HUES6 (cell line): ENCODE results near the gene MACROD2.

Experiments
- H3K27ac ChIP-seq: 2 replicates; pipeline ENCODE4 v1.7.0; 2013; ENCODE audit warnings: low read depth, mild to moderate bottlenecking, low read length, inconsistent platforms
- H3K27me3 ChIP-seq: 2 replicates; pipeline ENCODE4 v1.6.1; 2013; ENCODE audit warnings: low read length; ENCODE audit not compliant: control insufficient read depth, insufficient read depth
- H3K36me3 ChIP-seq: 2 replicates; pipeline ENCODE4 v1.6.1; 2013; ENCODE audit warnings: low read length; ENCODE audit not compliant: control insufficient read depth, insufficient read depth
- H3K4me1 ChIP-seq: 2 replicates; pipeline ENCODE4 v1.6.1; 2013; ENCODE audit warnings: low read length; ENCODE audit not compliant: control insufficient read depth, insufficient read depth
- H3K4me3 ChIP-seq: 2 replicates; pipeline ENCODE4 v1.5.1; 2013; ENCODE audit warnings: low read depth, low read length
- H3K9ac ChIP-seq: one replicate; pipeline ENCODE4 v1.6.1; 2013; ENCODE audit warnings: mild to moderate bottlenecking, low read length
- H3K9me3 ChIP-seq: 2 replicates; pipeline ENCODE4 v1.6.1; 2013; ENCODE audit warnings: low read depth, low read length; ENCODE audit not compliant: control insufficient read depth, insufficient read depth

Gene MACROD2

DNA sequence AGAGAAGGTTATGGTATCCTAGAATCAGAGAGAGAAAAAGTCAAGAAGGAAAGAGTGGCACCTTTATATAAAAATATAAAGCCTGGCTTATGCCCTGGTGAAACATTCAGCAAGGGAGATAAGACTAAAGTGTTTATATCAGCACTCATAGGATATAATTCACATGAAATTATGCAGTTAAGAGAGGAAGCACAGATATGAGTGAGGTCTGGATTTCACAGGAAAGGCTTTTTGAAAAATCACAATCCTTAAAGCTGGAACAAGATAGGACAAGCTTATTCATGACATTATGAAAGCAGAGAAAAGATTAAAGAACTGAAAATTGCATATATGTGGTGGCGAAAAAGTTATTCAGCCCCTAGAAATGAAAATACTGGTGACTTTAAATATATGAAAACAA is 523.3 kb downstream of the MACROD2 start:
- no peak overlapping the region for H3K27ac ChIP-seq
- no peak overlapping the region for H3K4me3 ChIP-seq
- no peaks in the 10 kb centered on the region for H3K27me3 ChIP-seq
- no peaks in the 10 kb centered on the region for H3K36me3 ChIP-seq
- no peak overlapping the region for H3K9ac ChIP-seq
- no peaks in the 10 kb centered on the region; the same call in 1 of the 2 replicates for H3K4me1 ChIP-seq
- no peaks in the 10 kb centered on the region for H3K9me3 ChIP-seq

DNA sequence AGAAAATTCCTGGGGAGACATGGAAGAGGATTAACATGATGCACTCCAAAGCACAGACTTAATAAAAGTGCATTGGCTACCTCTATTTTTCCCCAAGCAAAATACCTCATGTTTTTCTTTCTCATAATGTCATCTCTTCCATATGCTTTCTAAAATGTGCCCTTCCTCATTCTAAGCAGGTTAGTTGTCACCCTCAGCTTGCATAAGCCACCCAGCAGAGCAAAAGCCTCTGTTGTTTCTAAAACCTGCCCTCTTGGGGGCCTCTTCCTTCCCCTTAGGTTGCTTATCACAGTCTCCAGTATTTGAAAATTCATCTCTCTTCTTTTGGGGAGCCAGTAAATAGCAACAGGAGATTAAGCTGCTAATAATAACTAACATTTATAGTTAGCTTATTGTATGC is 525.7 kb downstream of the MACROD2 start:
- no peaks in the 10 kb centered on the region for H3K36me3 ChIP-seq
- H3K4me3 ChIP-seq, result no peak overlapping the region
- H3K27ac ChIP-seq, result no peak overlapping the region
- no peak overlapping the region for H3K9ac ChIP-seq
- H3K4me1 ChIP-seq, result no peaks in the 10 kb centered on the region; the same call in 1 of the 2 replicates
- H3K27me3 ChIP-seq, result no peaks in the 10 kb centered on the region
- no peaks in the 10 kb centered on the region for H3K9me3 ChIP-seq

DNA sequence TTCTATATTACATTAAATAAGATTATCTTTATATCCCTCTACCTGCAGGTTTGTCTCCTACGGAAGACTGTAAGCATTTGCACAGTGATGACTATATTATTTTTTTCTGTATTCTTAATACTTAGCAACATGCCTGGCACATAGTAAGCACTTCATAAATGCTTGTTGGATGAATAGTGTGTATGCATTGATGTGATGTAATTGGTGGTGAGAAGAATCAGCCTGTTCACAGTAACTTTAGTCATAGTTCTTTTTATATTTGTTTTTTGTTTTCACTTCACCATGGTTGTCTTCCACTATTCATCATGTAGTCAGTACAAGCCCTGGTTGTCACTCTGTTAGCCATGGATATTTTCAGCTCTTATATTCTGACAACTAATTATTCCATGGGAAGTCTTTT is 526.1 kb downstream of the MACROD2 start:
- H3K27me3 ChIP-seq, result no peaks in the 10 kb centered on the region
- H3K9me3 ChIP-seq, result no peaks in the 10 kb centered on the region
- no peaks in the 10 kb centered on the region for H3K36me3 ChIP-seq
- no peaks in the 10 kb centered on the region; the same call in 1 of the 2 replicates for H3K4me1 ChIP-seq
- H3K27ac ChIP-seq, result no peak overlapping the region
- no peak overlapping the region for H3K9ac ChIP-seq
- H3K4me3 ChIP-seq, result no peak overlapping the region

DNA sequence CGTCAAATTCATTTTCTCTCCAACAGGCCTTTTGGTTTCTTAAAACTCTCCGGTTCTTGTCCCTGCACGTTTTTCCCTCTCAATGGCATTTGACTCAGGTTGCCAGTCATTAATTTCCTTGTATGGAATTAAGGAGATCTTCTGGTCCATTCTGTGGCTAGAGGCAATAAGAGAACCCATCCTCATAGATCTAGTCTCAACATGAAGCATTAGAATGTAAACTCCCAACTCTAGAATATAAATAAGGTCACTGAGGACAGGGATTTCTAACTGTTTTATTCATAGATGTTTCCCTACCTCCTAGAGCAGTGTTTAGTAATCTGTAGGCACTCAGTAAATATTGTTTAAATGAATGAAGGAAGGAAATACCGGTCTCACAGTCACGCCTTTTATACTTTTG is 527.3 kb downstream of the MACROD2 start:
- Histone ChIP-seq H3K9me3 (no peaks in the 10 kb centered on the region), H3K27me3 (no peaks in the 10 kb centered on the region), H3K36me3 (no peaks in the 10 kb centered on the region), H3K27ac (no peak overlapping the region), H3K4me3 (no peak overlapping the region), H3K9ac (no peak overlapping the region), H3K4me1 (no peaks in the 10 kb centered on the region; the same call in 1 of the 2 replicates)

DNA sequence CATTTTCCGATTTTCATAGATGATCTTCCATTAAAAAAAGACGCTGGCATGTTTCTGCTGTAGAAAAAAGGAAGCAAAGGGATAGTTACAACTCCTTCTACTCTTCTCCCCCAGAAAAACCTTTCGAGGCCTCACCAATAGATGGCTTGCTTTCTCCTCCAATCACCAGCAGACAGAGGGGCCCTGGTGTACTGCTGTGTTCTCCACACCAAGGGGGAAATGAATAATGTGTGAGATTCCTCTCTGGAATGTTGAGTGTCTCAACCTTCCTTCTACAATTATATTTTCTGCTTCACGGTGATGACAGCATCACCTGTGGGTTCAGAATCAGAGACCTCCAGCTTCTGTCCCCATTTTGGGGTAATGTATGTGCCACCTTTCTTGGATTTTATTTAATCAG is 527.8 kb downstream of the MACROD2 start:
- H3K27ac ChIP-seq, result no peak overlapping the region
- H3K4me3 ChIP-seq, result no peak overlapping the region
- no peak overlapping the region for H3K9ac ChIP-seq
- H3K4me1 ChIP-seq, result no peaks in the 10 kb centered on the region; the same call in 1 of the 2 replicates
- no peaks in the 10 kb centered on the region for H3K36me3 ChIP-seq
- H3K27me3 ChIP-seq, result no peaks in the 10 kb centered on the region
- H3K9me3 ChIP-seq, result no peaks in the 10 kb centered on the region

DNA sequence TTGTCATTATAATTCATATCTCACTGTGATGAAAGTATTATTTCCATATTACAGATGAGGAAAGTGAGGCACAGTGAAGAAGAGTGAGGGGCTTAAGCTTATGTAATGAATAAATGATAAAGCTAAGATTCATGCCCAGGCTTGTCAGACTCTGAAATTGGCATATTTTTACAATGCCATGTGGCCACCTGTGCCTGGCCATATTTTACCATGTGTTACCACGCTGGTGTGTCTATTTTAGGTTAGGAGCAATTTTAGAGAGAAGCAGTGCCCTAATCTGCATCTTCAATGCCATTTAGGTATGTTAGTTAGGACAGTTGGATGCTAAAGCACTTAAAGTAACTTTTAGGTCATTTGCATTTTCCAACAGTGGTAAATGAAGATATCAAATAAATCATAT is 530.1 kb downstream of the MACROD2 start:
- H3K9me3 ChIP-seq, result no peaks in the 10 kb centered on the region

DNA sequence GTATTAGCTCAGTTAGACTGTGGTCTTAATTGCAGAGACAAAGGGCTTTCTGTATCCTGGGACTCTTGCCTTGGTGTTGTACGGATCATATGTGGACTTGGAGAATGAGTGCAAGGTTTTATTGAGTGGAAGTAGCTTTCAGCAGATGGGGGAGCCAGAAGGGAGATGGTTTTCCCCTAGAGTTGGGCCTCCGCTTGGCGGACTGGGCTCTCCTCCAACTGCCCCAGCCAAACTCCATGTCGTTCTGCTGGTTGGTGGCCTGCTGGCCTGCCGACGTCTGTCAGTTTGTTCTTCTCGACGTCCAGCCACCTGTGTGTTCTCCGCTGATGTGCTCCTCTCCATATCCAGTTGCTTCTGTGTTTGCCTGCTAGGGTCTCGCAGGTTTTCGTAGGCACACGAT is 531.6 kb downstream of the MACROD2 start:
- Histone ChIP-seq H3K4me1 (no peaks in the 10 kb centered on the region; the same call in 1 of the 2 replicates), H3K27me3 (no peaks in the 10 kb centered on the region), H3K27ac (no peak overlapping the region), H3K9me3 (no peaks in the 10 kb centered on the region), H3K9ac (no peak overlapping the region), H3K36me3 (no peaks in the 10 kb centered on the region), H3K4me3 (no peak overlapping the region)

More for the DNA sequence above, 530.1 kb downstream of the MACROD2 start:
- H3K27me3 ChIP-seq, result no peaks in the 10 kb centered on the region
- no peak overlapping the region for H3K4me3 ChIP-seq
- no peaks in the 10 kb centered on the region; the same call in 1 of the 2 replicates for H3K4me1 ChIP-seq
- no peak overlapping the region for H3K9ac ChIP-seq
- H3K36me3 ChIP-seq, result no peaks in the 10 kb centered on the region
- H3K27ac ChIP-seq, result no peak overlapping the region

DNA sequence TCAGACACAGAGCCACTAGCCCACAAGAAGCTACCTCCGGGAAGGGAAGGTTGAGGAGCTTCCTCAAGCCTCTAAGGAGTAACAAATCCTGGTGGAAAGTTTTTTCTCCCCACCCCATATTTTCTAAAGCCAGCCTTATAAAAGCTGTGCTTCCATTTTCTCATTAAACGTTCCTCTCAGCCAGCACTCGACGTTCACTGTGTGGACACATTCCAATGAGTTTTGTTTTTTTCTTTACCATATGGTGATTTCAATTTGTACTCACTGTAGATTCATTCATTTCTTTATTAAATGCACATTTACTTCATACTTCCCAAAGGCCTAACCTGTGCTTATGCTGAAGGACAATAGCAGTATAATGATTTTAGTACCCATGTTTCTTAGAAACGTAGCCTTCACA is 536.5 kb downstream of the MACROD2 start:
- Histone ChIP-seq H3K9me3 (no peaks in the 10 kb centered on the region), H3K27ac (no peak overlapping the region), H3K4me3 (no peak overlapping the region), H3K9ac (no peak overlapping the region), H3K27me3 (no peaks in the 10 kb centered on the region), H3K36me3 (no peaks in the 10 kb centered on the region), H3K4me1 (no peaks in the 10 kb centered on the region)

DNA sequence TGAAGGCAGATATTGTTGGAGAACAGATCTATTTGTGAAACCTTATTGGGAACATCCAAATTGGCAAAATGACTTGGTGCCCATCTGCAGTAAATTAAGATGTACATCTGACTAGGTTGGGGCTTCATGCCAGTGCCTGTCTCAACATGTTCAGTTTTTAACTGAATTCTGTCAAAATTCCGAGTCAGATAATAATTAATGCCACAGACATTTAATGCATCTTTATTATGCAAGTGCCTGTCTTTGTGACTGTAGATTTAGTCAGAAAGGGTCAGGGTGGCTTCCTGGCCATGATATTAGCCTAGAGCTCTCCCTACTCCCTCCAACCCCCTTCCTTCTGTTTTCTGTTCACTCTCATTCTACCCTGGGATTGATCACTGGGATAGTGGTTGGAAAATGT is 541.4 kb downstream of the MACROD2 start:
- no peak overlapping the region for H3K27ac ChIP-seq

DNA sequence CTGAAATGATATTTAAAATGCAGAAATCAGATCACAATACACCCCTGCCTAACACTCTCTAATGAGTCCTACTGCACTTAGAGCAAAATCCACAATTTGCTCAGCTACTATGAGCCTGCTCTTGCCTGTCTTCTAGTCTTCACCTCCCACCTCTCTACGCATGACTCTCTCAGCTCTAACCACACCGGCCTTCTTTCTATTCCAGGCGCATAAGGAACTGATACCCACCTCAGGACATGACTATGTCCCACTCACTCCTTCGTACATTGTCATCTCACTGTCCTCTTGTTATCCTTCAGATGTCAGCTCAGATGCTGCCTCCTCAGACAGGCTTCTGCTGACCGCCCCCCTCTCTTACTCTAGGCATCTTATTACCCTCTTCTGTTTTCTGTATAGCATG is 543.1 kb downstream of the MACROD2 start:
- Histone ChIP-seq H3K36me3 (no peaks in the 10 kb centered on the region), H3K9ac (no peak overlapping the region), H3K27ac (no peak overlapping the region), H3K4me3 (no peak overlapping the region), H3K4me1 (no peaks in the 10 kb centered on the region), H3K27me3 (no peaks in the 10 kb centered on the region), H3K9me3 (no peaks in the 10 kb centered on the region)

More for the DNA sequence above, 541.4 kb downstream of the MACROD2 start:
- Histone ChIP-seq H3K4me3 (no peak overlapping the region), H3K4me1 (no peaks in the 10 kb centered on the region), H3K27me3 (no peaks in the 10 kb centered on the region), H3K36me3 (no peaks in the 10 kb centered on the region), H3K9ac (no peak overlapping the region), H3K9me3 (no peaks in the 10 kb centered on the region)

DNA sequence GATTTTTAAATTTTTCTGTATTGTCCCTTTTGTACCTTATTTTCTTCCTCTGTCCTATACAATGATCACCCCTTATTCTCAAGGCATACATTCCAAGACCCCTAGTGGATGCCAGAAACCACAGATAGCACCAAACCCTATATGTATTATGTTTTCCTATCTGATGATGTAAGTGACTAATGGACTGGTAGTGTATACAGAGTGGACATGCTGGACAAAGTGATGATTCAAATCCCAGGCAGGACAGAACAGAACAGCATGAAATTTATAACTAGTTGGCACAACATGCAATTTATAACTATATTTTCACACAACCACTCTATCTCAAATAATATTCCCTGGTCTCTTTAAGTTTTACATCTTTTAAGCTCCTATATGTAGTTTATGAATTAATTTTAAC is 547.7 kb downstream of the MACROD2 start:
- Histone ChIP-seq H3K27ac (no peak overlapping the region), H3K9ac (no peak overlapping the region), H3K4me1 (no peaks in the 10 kb centered on the region), H3K36me3 (no peaks in the 10 kb centered on the region), H3K4me3 (no peak overlapping the region), H3K9me3 (no peaks in the 10 kb centered on the region), H3K27me3 (no peaks in the 10 kb centered on the region)

DNA sequence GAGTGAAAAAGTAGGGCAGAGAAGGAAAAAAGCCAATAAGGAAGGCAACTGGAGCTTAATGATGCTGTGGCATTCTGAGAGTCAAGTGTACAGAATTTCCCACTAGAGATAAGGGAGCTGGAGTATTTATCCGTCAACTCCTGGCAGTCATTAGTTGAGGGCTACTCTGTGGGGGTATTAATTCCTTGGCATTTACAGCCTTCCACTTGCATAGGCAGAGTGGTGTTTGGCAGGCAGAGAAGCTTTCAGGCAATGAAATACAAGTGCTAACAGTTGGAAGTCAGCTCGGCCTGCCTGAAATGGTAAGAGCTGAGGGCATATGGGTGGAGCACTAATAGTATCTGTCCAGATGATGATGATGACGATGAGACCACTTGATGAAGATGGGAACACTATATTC is 549.4 kb downstream of the MACROD2 start:
- Histone ChIP-seq H3K27ac (no peak overlapping the region), H3K4me1 (no peaks in the 10 kb centered on the region), H3K9me3 (no peaks in the 10 kb centered on the region), H3K27me3 (no peaks in the 10 kb centered on the region), H3K9ac (no peak overlapping the region), H3K4me3 (no peak overlapping the region), H3K36me3 (no peaks in the 10 kb centered on the region)
